GM11168 (cell line): Measurements from ENCODE around the gene LCE2B.
"Not testable (repeated sequence)": the region's sequence is repeated elsewhere in the genome, so short reads cannot be mapped to it uniquely, and the experiment has no call there.

Experiments used
- in situ Hi-C: fragments of 300-500 bp; cut with MboI; formaldehyde crosslinking; loops from one replicate; pipeline ENCODE4 v1.12.0; 2022; ENCODE audit warnings: low sequenced_read_pairs; ENCODE audit not compliant: unreplicated experiment

Gene LCE2B

GRCh38 chr1:152685823-152686222 is at the start of gene LCE2B:
Gene LCE2B, plus strand, starts transcription at chr1:152686123. Its CDS starts 721 bp downstream, at chr1:152686844.
- in situ Hi-C loops, result not testable (repeated sequence)

- in situ Hi-C loops, result no loop called here
Measured at GRCh38 chr1:152640351-152640750, 45.6 kb upstream of the LCE2B start.

- in situ Hi-C loops, result no loop called here
Measured at GRCh38 chr1:152643945-152644344, 42.0 kb upstream of the LCE2B start.

GRCh38 chr1:152645146-152645545 is 40.8 kb upstream of the LCE2B start:
- in situ Hi-C loops, result no loop called here

- in situ Hi-C loops, result no loop called here
Measured at GRCh38 chr1:152646656-152647055, 39.3 kb upstream of the LCE2B start.

- in situ Hi-C loops, result no loop called here
Measured at GRCh38 chr1:152654110-152654509, 31.8 kb upstream of the LCE2B start.

- in situ Hi-C loops, result no loop called here
Measured at GRCh38 chr1:152656459-152656858, 29.5 kb upstream of the LCE2B start.

- in situ Hi-C loops, result no loop called here
Measured at GRCh38 chr1:152657677-152658076, 28.2 kb upstream of the LCE2B start.

- in situ Hi-C loops, result no loop called here
Measured at GRCh38 chr1:152658649-152659048, 27.3 kb upstream of the LCE2B start.

GRCh38 chr1:152663098-152663497 is 22.8 kb upstream of the LCE2B start, which contains the start of gene LCE2D:
Gene LCE2D, plus strand, starts transcription at chr1:152663380. Its CDS starts 726 bp downstream, at chr1:152664106.
- in situ Hi-C loops, result no loop called here

GRCh38 chr1:152666171-152666570 is 19.8 kb upstream of the LCE2B start:
- in situ Hi-C loops, result not testable (repeated sequence)

- in situ Hi-C loops, result no loop called here
Measured at GRCh38 chr1:152667648-152668047, 18.3 kb upstream of the LCE2B start.

- in situ Hi-C loops, result no loop called here
Measured at GRCh38 chr1:152673016-152673415, 12.9 kb upstream of the LCE2B start.

- in situ Hi-C loops, result not testable (repeated sequence)
Measured at GRCh38 chr1:152674983-152675382, 10.9 kb upstream of the LCE2B start, which contains the start of gene LCE2C. Gene LCE2C, plus strand, starts transcription at chr1:152675279. Its CDS starts 737 bp downstream, at chr1:152676016.

- in situ Hi-C loops, result no loop called here
Measured at GRCh38 chr1:152679459-152679858, 6.5 kb upstream of the LCE2B start.

GRCh38 chr1:152681616-152682015 is 4.3 kb upstream of the LCE2B start:
- in situ Hi-C loops, result no loop called here

- in situ Hi-C loops, result no loop called here
Measured at GRCh38 chr1:152683846-152684245, 2.1 kb upstream of the LCE2B start.

GRCh38 chr1:152697701-152698600 is 12.0 kb downstream of the LCE2B start, which contains the start of gene LCE2A:
Gene LCE2A, plus strand, starts transcription at chr1:152698345. Its CDS starts 557 bp downstream, at chr1:152698902.
- in situ Hi-C loops, result no loop called here

GRCh38 chr1:152699746-152700145 is 13.8 kb downstream of the LCE2B start:
- in situ Hi-C loops, result no loop called here

GRCh38 chr1:152707860-152708259 is 21.9 kb downstream of the LCE2B start, which contains the start of gene LCE4A:
Gene LCE4A, plus strand, starts transcription at chr1:152708160. Its CDS starts 916 bp downstream, at chr1:152709076.
- in situ Hi-C loops, result no loop called here

GRCh38 chr1:152718238-152718637 is 32.3 kb downstream of the LCE2B start:
- in situ Hi-C loops, result no loop called here
